Measurements from ENCODE around the gene UBAC2. TPM values are rescaled to one million over a fixed set of nuclear protein-coding genes. Genes with fewer than 3 reads are reported as not detected.

Gene UBAC2
- total RNA-seq, 1 donor = 36.9 TPM

- no peak for TF ChIP-seq CTCF (IDR thresholded peaks at IDR 0.05; ENCODE audit: extremely low read depth, low read depth, low read length)
- H4K20me1 ChIP-seq (ENCODE audit: insufficient read depth, low read length) = no peaks in the 10 kb centered on the region
- no peak overlapping the region for H3K4me3 ChIP-seq (ENCODE audit: insufficient read depth, low read length)
- H3K4me1 ChIP-seq (ENCODE audit: insufficient read depth, low read length) = no peaks in the 10 kb centered on the region
- no peaks in the 10 kb centered on the region for H3K9me3 ChIP-seq (ENCODE audit: low read depth, low read length)
- no peak for DNase-seq (ENCODE audit: insufficient read length, low spot score, missing footprints)
- H2AFZ ChIP-seq (ENCODE audit: low read length) = no peak overlapping the region
- no peaks in the 10 kb centered on the region for H3K79me2 ChIP-seq (ENCODE audit: insufficient read depth, low read length)
- H3K4me2 ChIP-seq (ENCODE audit: insufficient read depth, low read length) = no peak overlapping the region
- no peaks in the 10 kb centered on the region for H3K36me3 ChIP-seq (ENCODE audit: insufficient read depth, low read length)
- H3K27me3 ChIP-seq (ENCODE audit: insufficient read depth, low read length) = no peaks in the 10 kb centered on the region
- H3K27ac ChIP-seq (ENCODE audit: low read depth, low read length) = no peak overlapping the region
Observed at GRCh38 chr13:99370481-99371275, 170.0 kb downstream of the UBAC2 start.

GRCh38 chr13:99371956-99372355 lies 171.3 kb downstream of the UBAC2 start:
- no peak overlapping the region for H3K4me3 ChIP-seq (ENCODE audit: insufficient read depth, low read length)
- H2AFZ ChIP-seq (ENCODE audit: low read length) = no peak overlapping the region
- H4K20me1 ChIP-seq (ENCODE audit: insufficient read depth, low read length) = no peaks in the 10 kb centered on the region
- H3K36me3 ChIP-seq (ENCODE audit: insufficient read depth, low read length) = no peaks in the 10 kb centered on the region
- DNase-seq (ENCODE audit: insufficient read length, low spot score, missing footprints) = no peak
- no peak for TF ChIP-seq CTCF (IDR thresholded peaks at IDR 0.05; ENCODE audit: extremely low read depth, low read depth, low read length)
- no peaks in the 10 kb centered on the region for H3K4me1 ChIP-seq (ENCODE audit: insufficient read depth, low read length)
- H3K79me2 ChIP-seq (ENCODE audit: insufficient read depth, low read length) = no peaks in the 10 kb centered on the region
- H3K27ac ChIP-seq (ENCODE audit: low read depth, low read length) = no peak overlapping the region
- H3K27me3 ChIP-seq (ENCODE audit: insufficient read depth, low read length) = no peaks in the 10 kb centered on the region
- H3K4me2 ChIP-seq (ENCODE audit: insufficient read depth, low read length) = no peak overlapping the region
- H3K9me3 ChIP-seq (ENCODE audit: low read depth, low read length) = no peaks in the 10 kb centered on the region

GRCh38 chr13:99373436-99373835 lies 172.8 kb downstream of the UBAC2 start:
- Histone ChIP-seq H3K79me2 (ENCODE audit: insufficient read depth, low read length) (no peaks in the 10 kb centered on the region), H3K36me3 (ENCODE audit: insufficient read depth, low read length) (peaks cover 4% of the 10 kb centered on the region), H3K4me2 (ENCODE audit: insufficient read depth, low read length) (no peak overlapping the region), H3K27me3 (ENCODE audit: insufficient read depth, low read length) (no peaks in the 10 kb centered on the region), H4K20me1 (ENCODE audit: insufficient read depth, low read length) (no peaks in the 10 kb centered on the region), H3K9me3 (ENCODE audit: low read depth, low read length) (no peaks in the 10 kb centered on the region), H3K4me1 (ENCODE audit: insufficient read depth, low read length) (no peaks in the 10 kb centered on the region), H3K27ac (ENCODE audit: low read depth, low read length) (no peak overlapping the region), H3K4me3 (ENCODE audit: insufficient read depth, low read length) (no peak overlapping the region), H2AFZ (ENCODE audit: low read length) (no peak overlapping the region)
- no peak for TF ChIP-seq CTCF (IDR thresholded peaks at IDR 0.05; ENCODE audit: extremely low read depth, low read depth, low read length)
- no peak for DNase-seq (ENCODE audit: insufficient read length, low spot score, missing footprints)

- H3K36me3 ChIP-seq (ENCODE audit: insufficient read depth, low read length) = peaks cover 4% of the 10 kb centered on the region
- no peaks in the 10 kb centered on the region for H4K20me1 ChIP-seq (ENCODE audit: insufficient read depth, low read length)
- H3K4me2 ChIP-seq (ENCODE audit: insufficient read depth, low read length) = no peak overlapping the region
- no peak overlapping the region for H3K4me3 ChIP-seq (ENCODE audit: insufficient read depth, low read length)
- H3K27me3 ChIP-seq (ENCODE audit: insufficient read depth, low read length) = no peaks in the 10 kb centered on the region
- H2AFZ ChIP-seq (ENCODE audit: low read length) = no peak overlapping the region
- H3K79me2 ChIP-seq (ENCODE audit: insufficient read depth, low read length) = no peaks in the 10 kb centered on the region
- DNase-seq (ENCODE audit: insufficient read length, low spot score, missing footprints) = no peak
- H3K9me3 ChIP-seq (ENCODE audit: low read depth, low read length) = no peaks in the 10 kb centered on the region
- H3K4me1 ChIP-seq (ENCODE audit: insufficient read depth, low read length) = no peaks in the 10 kb centered on the region
- no peak overlapping the region for H3K27ac ChIP-seq (ENCODE audit: low read depth, low read length)
- TF ChIP-seq CTCF (IDR thresholded peaks at IDR 0.05; ENCODE audit: extremely low read depth, low read depth, low read length) = no peak
Observed at GRCh38 chr13:99374169-99374991, 173.7 kb downstream of the UBAC2 start.

All from osteoblast (primary cell).